ENCODE results near the gene CHCHD3.

Gene CHCHD3

DNA sequence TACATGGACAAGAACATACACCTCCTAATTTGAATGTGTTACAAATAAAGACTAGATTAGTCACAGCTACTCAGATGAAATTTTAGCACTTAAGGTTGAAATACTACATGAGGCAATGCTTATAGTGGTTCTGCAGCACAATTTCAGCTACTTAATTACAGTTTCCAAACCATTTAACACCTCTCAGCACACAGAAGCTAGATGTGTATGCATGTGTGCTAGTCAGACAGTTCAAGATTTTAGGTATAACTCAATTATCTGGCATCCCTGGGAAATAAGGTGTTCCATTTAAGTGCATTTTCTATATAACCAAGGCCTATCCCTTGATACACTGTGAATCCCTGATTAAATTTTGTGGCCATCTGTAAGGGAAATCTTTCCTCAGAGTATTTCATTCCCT is 141.8 kb downstream of the CHCHD3 start:
- no peak for TF ChIP-seq SIN3A (IDR thresholded peaks at IDR 0.05; ENCODE audit: borderline replicate concordance, insufficient read depth, low read length)
- no peak for TF ChIP-seq TAF1 (IDR thresholded peaks at IDR 0.05; ENCODE audit: borderline replicate concordance, insufficient read depth, low read length)
- TF ChIP-seq, protein P1, sequence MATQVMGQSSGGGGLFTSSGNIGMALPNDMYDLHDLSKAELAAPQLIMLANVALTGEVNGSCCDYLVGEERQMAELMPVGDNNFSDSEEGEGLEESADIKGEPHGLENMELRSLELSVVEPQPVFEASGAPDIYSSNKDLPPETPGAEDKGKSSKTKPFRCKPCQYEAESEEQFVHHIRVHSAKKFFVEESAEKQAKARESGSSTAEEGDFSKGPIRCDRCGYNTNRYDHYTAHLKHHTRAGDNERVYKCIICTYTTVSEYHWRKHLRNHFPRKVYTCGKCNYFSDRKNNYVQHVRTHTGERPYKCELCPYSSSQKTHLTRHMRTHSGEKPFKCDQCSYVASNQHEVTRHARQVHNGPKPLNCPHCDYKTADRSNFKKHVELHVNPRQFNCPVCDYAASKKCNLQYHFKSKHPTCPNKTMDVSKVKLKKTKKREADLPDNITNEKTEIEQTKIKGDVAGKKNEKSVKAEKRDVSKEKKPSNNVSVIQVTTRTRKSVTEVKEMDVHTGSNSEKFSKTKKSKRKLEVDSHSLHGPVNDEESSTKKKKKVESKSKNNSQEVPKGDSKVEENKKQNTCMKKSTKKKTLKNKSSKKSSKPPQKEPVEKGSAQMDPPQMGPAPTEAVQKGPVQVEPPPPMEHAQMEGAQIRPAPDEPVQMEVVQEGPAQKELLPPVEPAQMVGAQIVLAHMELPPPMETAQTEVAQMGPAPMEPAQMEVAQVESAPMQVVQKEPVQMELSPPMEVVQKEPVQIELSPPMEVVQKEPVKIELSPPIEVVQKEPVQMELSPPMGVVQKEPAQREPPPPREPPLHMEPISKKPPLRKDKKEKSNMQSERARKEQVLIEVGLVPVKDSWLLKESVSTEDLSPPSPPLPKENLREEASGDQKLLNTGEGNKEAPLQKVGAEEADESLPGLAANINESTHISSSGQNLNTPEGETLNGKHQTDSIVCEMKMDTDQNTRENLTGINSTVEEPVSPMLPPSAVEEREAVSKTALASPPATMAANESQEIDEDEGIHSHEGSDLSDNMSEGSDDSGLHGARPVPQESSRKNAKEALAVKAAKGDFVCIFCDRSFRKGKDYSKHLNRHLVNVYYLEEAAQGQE (IDR thresholded peaks at IDR 0.05; ENCODE audit: insufficient read depth in 1 of 2, low read depth in 2 of 2, low read length in 2 of 2), result no peak
- no peak for TF ChIP-seq POLR2AphosphoS5 (IDR thresholded peaks at IDR 0.05; ENCODE audit: low read depth, low read length)
- no peak for TF ChIP-seq FOXP2 (optimal IDR thresholded peaks at IDR 0.05; ENCODE audit: borderline replicate concordance, extremely low read depth, extremely low read length, insufficient read depth)

DNA sequence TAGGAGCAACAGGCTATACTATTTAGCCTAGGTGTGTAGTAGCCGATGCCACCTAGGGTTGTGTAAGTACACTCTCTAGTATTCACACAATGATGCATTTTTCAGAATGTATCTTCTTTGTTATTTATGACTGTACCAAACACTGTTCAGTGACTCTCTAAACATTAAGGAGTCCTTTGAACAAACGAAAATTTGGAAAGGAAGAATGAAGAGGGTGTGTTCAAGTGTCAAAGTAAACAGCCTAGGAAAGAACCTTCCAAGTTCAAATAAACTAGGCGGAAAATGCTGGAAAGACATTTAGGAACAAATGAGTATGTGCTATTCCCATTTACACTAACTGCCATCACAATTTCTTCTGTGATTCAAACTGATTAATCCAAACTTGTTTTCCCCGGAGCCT is 142.4 kb downstream of the CHCHD3 start:
- TF ChIP-seq TAF1 (IDR thresholded peaks at IDR 0.05; ENCODE audit: borderline replicate concordance, insufficient read depth, low read length) (no peak), POLR2AphosphoS5 (IDR thresholded peaks at IDR 0.05; ENCODE audit: low read depth, low read length) (no peak), SIN3A (IDR thresholded peaks at IDR 0.05; ENCODE audit: borderline replicate concordance, insufficient read depth, low read length) (no peak), FOXP2 (optimal IDR thresholded peaks at IDR 0.05; ENCODE audit: borderline replicate concordance, extremely low read depth, extremely low read length, insufficient read depth) (no peak)
- TF ChIP-seq, protein P1 (IDR thresholded peaks at IDR 0.05; ENCODE audit: insufficient read depth in 1 of 2, low read depth in 2 of 2, low read length in 2 of 2), result no peak

DNA sequence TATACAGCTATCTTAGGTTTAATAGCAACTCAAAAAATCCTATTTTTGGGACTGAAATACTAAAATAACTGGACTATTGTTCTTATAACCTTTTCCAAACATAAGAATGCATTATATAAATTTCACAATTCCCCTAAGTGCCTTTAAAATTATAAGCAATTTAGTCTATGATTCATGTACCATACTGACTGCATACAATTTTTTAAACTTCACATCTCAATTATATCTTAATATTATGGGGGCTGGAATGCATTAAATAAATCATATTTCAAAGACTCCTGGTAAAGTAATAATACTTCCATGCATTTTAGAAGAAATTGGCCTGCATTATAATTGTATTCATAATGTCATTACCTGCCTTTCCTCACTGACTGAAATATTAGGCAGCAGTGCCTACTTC is 144.6 kb downstream of the CHCHD3 start:
- TF ChIP-seq FOXP2 (optimal IDR thresholded peaks at IDR 0.05; ENCODE audit: borderline replicate concordance, extremely low read depth, extremely low read length, insufficient read depth) (no peak), TAF1 (IDR thresholded peaks at IDR 0.05; ENCODE audit: borderline replicate concordance, insufficient read depth, low read length) (no peak), SIN3A (IDR thresholded peaks at IDR 0.05; ENCODE audit: borderline replicate concordance, insufficient read depth, low read length) (no peak), POLR2AphosphoS5 (IDR thresholded peaks at IDR 0.05; ENCODE audit: low read depth, low read length) (no peak)
- TF ChIP-seq, protein P1 (IDR thresholded peaks at IDR 0.05; ENCODE audit: insufficient read depth in 1 of 2, low read depth in 2 of 2, low read length in 2 of 2), result no peak

DNA sequence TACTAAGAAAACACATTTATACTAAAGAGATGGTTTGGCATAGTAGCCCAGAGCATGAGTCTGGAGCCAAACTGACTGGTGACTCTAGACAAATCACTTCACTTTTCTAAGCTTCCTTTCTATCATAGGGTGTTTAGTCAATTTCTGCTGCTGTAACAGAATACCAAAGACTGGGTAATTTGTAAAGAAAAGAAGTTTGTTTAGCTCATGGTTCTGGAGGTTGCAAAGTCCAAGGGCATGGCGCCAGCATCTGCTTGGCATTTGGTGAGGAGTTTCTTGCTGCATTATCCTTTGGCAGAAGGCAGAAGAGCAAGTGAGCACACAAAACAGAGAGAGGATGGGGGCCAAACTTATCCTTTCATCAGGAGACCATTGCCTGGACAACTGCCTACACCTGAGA is 146.3 kb downstream of the CHCHD3 start:
- TF ChIP-seq FOXP2 (optimal IDR thresholded peaks at IDR 0.05; ENCODE audit: borderline replicate concordance, extremely low read depth, extremely low read length, insufficient read depth) (no peak), SIN3A (IDR thresholded peaks at IDR 0.05; ENCODE audit: borderline replicate concordance, insufficient read depth, low read length) (no peak), TAF1 (IDR thresholded peaks at IDR 0.05; ENCODE audit: borderline replicate concordance, insufficient read depth, low read length) (no peak), POLR2AphosphoS5 (IDR thresholded peaks at IDR 0.05; ENCODE audit: low read depth, low read length) (no peak)
- TF ChIP-seq, protein P1 (IDR thresholded peaks at IDR 0.05; ENCODE audit: insufficient read depth in 1 of 2, low read depth in 2 of 2, low read length in 2 of 2), result no peak

DNA sequence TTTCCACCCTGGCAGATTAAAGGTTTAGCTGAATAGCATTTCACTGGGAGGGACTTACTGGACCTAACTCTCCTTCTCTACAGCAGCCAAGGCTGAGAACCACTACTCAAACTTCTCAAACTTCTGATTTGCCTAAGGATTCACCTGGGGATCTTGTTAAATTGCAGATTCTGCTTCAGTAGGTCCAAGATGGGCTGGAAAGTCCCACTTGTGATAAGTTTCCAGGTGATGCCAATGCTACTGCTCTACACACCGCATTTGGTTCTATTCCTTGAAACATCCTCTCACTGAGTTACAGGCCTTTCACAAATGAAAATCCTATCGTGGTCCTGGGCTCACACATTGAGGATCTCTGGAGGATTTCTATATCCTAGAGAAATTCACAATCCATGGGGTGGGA is 147.9 kb downstream of the CHCHD3 start:
- TF ChIP-seq SIN3A (IDR thresholded peaks at IDR 0.05; ENCODE audit: borderline replicate concordance, insufficient read depth, low read length) (no peak), FOXP2 (optimal IDR thresholded peaks at IDR 0.05; ENCODE audit: borderline replicate concordance, extremely low read depth, extremely low read length, insufficient read depth) (no peak), POLR2AphosphoS5 (IDR thresholded peaks at IDR 0.05; ENCODE audit: low read depth, low read length) (no peak), TAF1 (IDR thresholded peaks at IDR 0.05; ENCODE audit: borderline replicate concordance, insufficient read depth, low read length) (no peak)
- TF ChIP-seq, protein P1 (IDR thresholded peaks at IDR 0.05; ENCODE audit: insufficient read depth in 1 of 2, low read depth in 2 of 2, low read length in 2 of 2), result no peak
